Activated B cell treated with CpG ODN at 0.5 μM for 24 hours (primary cell): ENCODE measurements around the gene CKLF. TPM values are rescaled to one million over a fixed set of nuclear protein-coding genes. Genes with fewer than 3 reads are reported as not detected.

Source experiments
- ATAC-seq: fragments of 200-7000 bp; cut with Tn5 transposase; one replicate; pipeline ENCODE4 v1.10.0; 2021; ENCODE audit warnings: low read depth, mild to moderate bottlenecking, moderate library complexity
- CTCF ChIA-PET: fragments of 350-600 bp; sonication (Branson Sonifier 250); formaldehyde crosslinking; loops from one replicate; lab custom pipeline; 2021; ENCODE audit warnings: antibody characterized with exemption; lab: Charles Lee
- POLR2A ChIA-PET: fragments of 350-600 bp; sonication (Branson Sonifier 250); formaldehyde crosslinking; loops from one replicate; lab custom pipeline; 2021; ENCODE audit warnings: antibody characterized with exemption; lab: Charles Lee
- DNase-seq: peaks from one replicate; pipeline ENCODE4 v3.0.0; 2022
- H3K27ac Mint-ChIP-seq: one replicate; pipeline ENCODE4 v1.8.0; 2020; ENCODE audit warnings: mixed read lengths
- H3K27me3 Mint-ChIP-seq: one replicate; pipeline ENCODE4 v1.8.0; 2021; ENCODE audit warnings: mixed read lengths
- H3K36me3 Mint-ChIP-seq: one replicate; pipeline ENCODE4 v1.8.0; 2021; ENCODE audit warnings: low read depth, mixed read lengths
- H3K4me1 Mint-ChIP-seq: one replicate; pipeline ENCODE4 v1.8.0; 2021; ENCODE audit warnings: mixed read lengths
- H3K4me3 Mint-ChIP-seq: one replicate; pipeline ENCODE4 v1.8.0; 2020; ENCODE audit warnings: mild to moderate bottlenecking, mixed read lengths
- H3K9me3 Mint-ChIP-seq: one replicate; pipeline ENCODE4 v1.8.0; 2020; ENCODE audit warnings: mixed read lengths
- CTCF ChIP-seq: fragments of 200-600 bp; IDR thresholded peaks from one replicate; pipeline ENCODE4 v1.8.0; 2022; ENCODE audit warnings: antibody characterized with exemption, mild to moderate bottlenecking
- intact Hi-C: fragments of 100-400 bp; cut with micrococcal nuclease; formaldehyde crosslinking; loops from one replicate; pipeline ENCODE4 v1.15.1; 2024
- total RNA-seq: library from RNA; stranded (reverse); gene quantifications from 2 replicates; pipeline ENCODE4 v1.2.3, GENCODE V29; 2022

Gene CKLF
- total RNA-seq, 1 donor from 2014 or later, result 12.1 TPM

- POLR2A ChIA-PET, result interaction anchor here (0.6 kb wide), 1 partner anchor 14 kb away, joined by 3 read pairs; no protein-coding TSS in a partner anchor
- no peak overlapping the region for H3K27ac Mint-ChIP-seq
These were observed 61.9 kb downstream of the CKLF start for GRCh38 chr16:66614161-66614802.

More at GRCh38 chr16:66614161-66614802, 61.9 kb downstream of the CKLF start:
- no peak for ATAC-seq
- H3K27me3 Mint-ChIP-seq, result peaks cover 12% of the 10 kb centered on the region
- no peak for DNase-seq
- CTCF ChIA-PET, result no interaction called here
- TF ChIP-seq CTCF, result no peak
- H3K4me3 Mint-ChIP-seq, result no peak overlapping the region
- H3K4me1 Mint-ChIP-seq, result no peaks in the 10 kb centered on the region
- no peaks in the 10 kb centered on the region for H3K9me3 Mint-ChIP-seq
- H3K36me3 Mint-ChIP-seq, result peaks cover 11% of the 10 kb centered on the region
- intact Hi-C loops, result no loop called here

Other genes with a start within 250 kb of the CKLF start
- not detected in 2 replicates for gene CDH5, start 185.9 kb upstream of the CKLF start, total RNA-seq
- gene BEAN1, start 125.3 kb upstream of the CKLF start, total RNA-seq, result not detected in 2 replicates
- gene TK2, start 2.5 kb upstream of the CKLF start, total RNA-seq, result 4.0 and 4.8 TPM in 2 replicates
- 0.95 and 1.9 TPM in 2 replicates for gene CMTM1, start 13.9 kb downstream of the CKLF start, total RNA-seq
- not detected in 2 replicates for gene CMTM2, start 26.9 kb downstream of the CKLF start, total RNA-seq
- 4.4 and 5.8 TPM in 2 replicates for gene CMTM3, start 52.1 kb downstream of the CKLF start, total RNA-seq
- gene CMTM4, start 144.2 kb downstream of the CKLF start, total RNA-seq, result 0.29 and 0.38 TPM in 2 replicates
- 64.3 and 84.4 TPM in 2 replicates for gene DYNC1LI2, start 199.0 kb downstream of the CKLF start, total RNA-seq
- 0.27 TPM in 1 of 2 replicates, not detected in the other for gene TERB1, start 249.0 kb downstream of the CKLF start, total RNA-seq